ENCODE data around the gene KREMEN2. TPM values are rescaled to one million over a fixed set of nuclear protein-coding genes. Genes with fewer than 3 reads are reported as not detected.

The KREMEN2 gene
- total and polyA plus RNA-seq, 9 of the 15 experiments (the other 6 are each of a cell fraction or from before 2014, with no cell fraction given) = 0.04 to 7.7 (median 1.5) TPM; not detected in 1

- peak; percentile 44; the same call in 1 of the 2 replicates for TF ChIP-seq IRF1 (CRISPR knock-in tag; IDR thresholded peaks at IDR 0.05; ENCODE audit: borderline replicate concordance)
- TF ChIP-seq PTTG1 (tag; IDR thresholded peaks at IDR 0.05; ENCODE audit: low read depth) = no peak
- no peak for TF ChIP-seq SRSF7 (optimal IDR thresholded peaks at IDR 0.05; ENCODE audit: low read depth, low read length)
- no peak for TF ChIP-seq ZNF354B (CRISPR knock-in tag; IDR thresholded peaks at IDR 0.05)
- peak; percentile 9; the same call in 1 of the 2 replicates for TF ChIP-seq CREB3L1 (IDR thresholded peaks at IDR 0.05; ENCODE audit: borderline replicate concordance, low read depth)
- peak; percentile 70 for TF ChIP-seq E2F3 (CRISPR knock-in tag; IDR thresholded peaks at IDR 0.05)
- TF ChIP-seq VEZF1 (CRISPR knock-in tag; IDR thresholded peaks at IDR 0.05) = peak; percentile 62
- TF ChIP-seq ZNF316 (IDR thresholded peaks at IDR 0.05) = no peak
- TF ChIP-seq TCF7 (IDR thresholded peaks at IDR 0.05; ENCODE audit: borderline replicate concordance) = no peak
- TF ChIP-seq ZNF197 (CRISPR knock-in tag; IDR thresholded peaks at IDR 0.05; ENCODE audit: low read depth) = no peak
- TF ChIP-seq SNIP1 (IDR thresholded peaks at IDR 0.05; ENCODE audit: low read depth) = no peak
- no peak for TF ChIP-seq NR2C1 (IDR thresholded peaks at IDR 0.05)
- TF ChIP-seq NR2C1 (tag; IDR thresholded peaks at IDR 0.05) = no peak
- peak; percentile 89 for TF ChIP-seq GMEB1 (CRISPR knock-in tag; IDR thresholded peaks at IDR 0.05)
- TF ChIP-seq FUS (optimal IDR thresholded peaks at IDR 0.05; ENCODE audit: low read depth, low read length) = peak; percentile 83
- TF ChIP-seq THAP12 (CRISPR knock-in tag; IDR thresholded peaks at IDR 0.05) = peak; percentile 87; the same call in 1 of the 2 replicates
- TF ChIP-seq LARP7 (IDR thresholded peaks at IDR 0.05) = no peak
- TF ChIP-seq NCOA1 (IDR thresholded peaks at IDR 0.05; ENCODE audit: low read depth) = 0 out of 2 replicates have a peak, but pooled peaks have one; percentile 27
- peak; percentile 73 for TF ChIP-seq SAP30 (IDR thresholded peaks at IDR 0.05; ENCODE audit: borderline replicate concordance, insufficient read depth, low read depth, low read length, poor library complexity, severe bottlenecking)
Measured at GRCh38 chr16:2980227-2981176, 16.4 kb downstream of the KREMEN2 start, which contains the start of gene PKMYT1 (continued).

All from K562 (cell line).